Loucy (cell line): ENCODE results near the gene SLC35E3.

Source experiments
- H2AFZ ChIP-seq: fragments of 200-600 bp; sonication (generic); 2 replicates; pipeline ENCODE4 v1.6.0; 2016; ENCODE audit warnings: antibody characterized with exemption, mild to moderate bottlenecking, low read length, moderate library complexity
- H3F3A ChIP-seq: fragments of 200-600 bp; 2 replicates; pipeline ENCODE4 v1.6.0; 2016; ENCODE audit warnings: antibody characterized with exemption, low read depth, mild to moderate bottlenecking
- H3K27me3 ChIP-seq: fragments of 200-600 bp; sonication (generic); 2 replicates; pipeline ENCODE4 v1.6.1; 2014; ENCODE audit warnings: low read length, mild to moderate bottlenecking; ENCODE audit not compliant: insufficient read depth, poor library complexity, severe bottlenecking
- H3K36me3 ChIP-seq: fragments of 200-600 bp; sonication (generic); 2 replicates; pipeline ENCODE4 v1.6.1; 2016; ENCODE audit warnings: low read length; ENCODE audit not compliant: insufficient read depth
- H3K4me1 ChIP-seq: fragments of 200-600 bp; sonication (generic); 2 replicates; pipeline ENCODE4 v1.5.1; 2014; ENCODE audit warnings: low read length, mild to moderate bottlenecking; ENCODE audit not compliant: insufficient read depth, poor library complexity, severe bottlenecking
- H3K4me2 ChIP-seq: fragments of 200-600 bp; sonication (generic); 2 replicates; pipeline ENCODE4 v1.6.0; 2014; ENCODE audit warnings: antibody characterized with exemption, low read length, low read depth, mild to moderate bottlenecking; ENCODE audit not compliant: poor library complexity, severe bottlenecking
- H3K4me3 ChIP-seq: fragments of 200-600 bp; sonication (generic); 2 replicates; pipeline ENCODE4 v1.5.1; 2014; ENCODE audit warnings: low read length, mild to moderate bottlenecking, mixed read lengths; ENCODE audit not compliant: poor library complexity, severe bottlenecking
- H3K79me2 ChIP-seq: fragments of 200-600 bp; sonication (generic); 2 replicates; pipeline ENCODE4 v1.6.1; 2014; ENCODE audit warnings: low read length; ENCODE audit not compliant: insufficient read depth
- H3K9ac ChIP-seq: fragments of 200-600 bp; sonication (generic); 2 replicates; pipeline ENCODE4 v1.6.0; 2014; ENCODE audit warnings: mild to moderate bottlenecking, low read depth, low read length, moderate library complexity; ENCODE audit not compliant: poor library complexity, severe bottlenecking
- H3K9me2 ChIP-seq: fragments of 200-600 bp; sonication (generic); replicated peaks from 2 replicates; pipeline ENCODE4 v1.6.1; 2016; ENCODE audit warnings: low read depth, low read length, mixed read lengths
- H3K9me3 ChIP-seq: fragments of 200-600 bp; sonication (generic); 2 replicates; pipeline ENCODE4 v1.6.1; 2014; ENCODE audit warnings: mild to moderate bottlenecking, antibody characterized with exemption, low read length, low read depth; ENCODE audit not compliant: insufficient read depth
- H4K20me1 ChIP-seq: fragments of 200-600 bp; sonication (generic); 2 replicates; pipeline ENCODE4 v1.6.0; 2014; ENCODE audit warnings: antibody characterized with exemption, low read length, mild to moderate bottlenecking; ENCODE audit not compliant: insufficient read depth, poor library complexity, severe bottlenecking
- CTCF ChIP-seq: fragments of 200-600 bp; sonication (generic); conservative IDR thresholded peaks from 2 replicates; pipeline ENCODE4 v1.5.1; 2014; ENCODE audit warnings: mild to moderate bottlenecking, antibody characterized with exemption, low read length
- EZH2phosphoT487 ChIP-seq: fragments of 200-600 bp; IDR thresholded peaks from 2 replicates; pipeline ENCODE4 v1.6.1; 2018; ENCODE audit warnings: antibody characterized with exemption, mild to moderate bottlenecking, moderate library complexity, borderline replicate concordance

SLC35E3 gene

GRCh38 chr12:68759852-68760251 lies 13.9 kb downstream of the SLC35E3 start:
- no peaks in the 10 kb centered on the region for H3K9me2 ChIP-seq
- no peaks in the 10 kb centered on the region for H3F3A ChIP-seq
- H2AFZ ChIP-seq = no peak overlapping the region
- no peaks in the 10 kb centered on the region for H3K9me3 ChIP-seq
- H3K79me2 ChIP-seq = no peaks in the 10 kb centered on the region
- peaks cover 6% of the 10 kb centered on the region; the same call in 1 of the 2 replicates for H3K36me3 ChIP-seq
- H3K4me3 ChIP-seq = no peak overlapping the region
- no peak overlapping the region for H3K9ac ChIP-seq
- H4K20me1 ChIP-seq = no peaks in the 10 kb centered on the region
- H3K4me2 ChIP-seq = no peak overlapping the region
- TF ChIP-seq EZH2phosphoT487 = no peak
- TF ChIP-seq CTCF = no peak
- H3K4me1 ChIP-seq = peaks cover 8% of the 10 kb centered on the region
- H3K27me3 ChIP-seq = no peaks in the 10 kb centered on the region

- Histone ChIP-seq H3K27me3 (no peaks in the 10 kb centered on the region), H3K4me1 (peaks cover 8% of the 10 kb centered on the region), H3K79me2 (no peaks in the 10 kb centered on the region), H3K9me3 (no peaks in the 10 kb centered on the region), H3F3A (no peaks in the 10 kb centered on the region), H4K20me1 (no peaks in the 10 kb centered on the region), H3K4me3 (no peak overlapping the region), H2AFZ (no peak overlapping the region), H3K36me3 (0 out of 2 replicates have a peak, but pooled peaks cover 4% of the 10 kb centered on the region), H3K4me2 (no peak overlapping the region), H3K9me2 (no peaks in the 10 kb centered on the region), H3K9ac (no peak overlapping the region)
- TF ChIP-seq EZH2phosphoT487 (no peak), CTCF (no peak)
Measured at GRCh38 chr12:68760806-68761441, 14.9 kb downstream of the SLC35E3 start.

GRCh38 chr12:68761442-68761812 lies 15.5 kb downstream of the SLC35E3 start:
- H3K79me2 ChIP-seq = no peaks in the 10 kb centered on the region
- H3K9me3 ChIP-seq = no peaks in the 10 kb centered on the region
- no peaks in the 10 kb centered on the region for H3F3A ChIP-seq
- H3K36me3 ChIP-seq = 0 out of 2 replicates have a peak, but pooled peaks cover 4% of the 10 kb centered on the region
- H2AFZ ChIP-seq = no peak overlapping the region
- no peaks in the 10 kb centered on the region for H4K20me1 ChIP-seq
- no peaks in the 10 kb centered on the region for H3K9me2 ChIP-seq
- no peak overlapping the region for H3K4me2 ChIP-seq
- H3K4me1 ChIP-seq = peaks cover 8% of the 10 kb centered on the region
- H3K4me3 ChIP-seq = no peak overlapping the region
- no peak overlapping the region for H3K9ac ChIP-seq
- TF ChIP-seq CTCF (no peak), EZH2phosphoT487 (no peak)
- no peaks in the 10 kb centered on the region for H3K27me3 ChIP-seq
